K562 (cell line): ENCODE measurements around the gene SEC14L3. TPM values are rescaled to one million over a fixed set of nuclear protein-coding genes. Genes with fewer than 3 reads are reported as not detected.

Experiments used
- CREBBP ChIP-seq: IDR thresholded peaks from one replicate; pipeline ENCODE4 v1.6.1; 2012; ENCODE audit warnings: low read depth, mild to moderate bottlenecking, control low read depth, inconsistent platforms, low read length
- CREM ChIP-seq: IDR thresholded peaks from 2 replicates; pipeline ENCODE4 v1.6.1; 2014; ENCODE audit warnings: antibody characterized with exemption, low read depth
- DPF2 ChIP-seq: fragments of 450-650 bp; IDR thresholded peaks from 2 replicates; pipeline ENCODE4 v1.6.1; 2016
- EGR1 ChIP-seq: fragments of 450-650 bp; conservative IDR thresholded peaks from 2 replicates; pipeline ENCODE4 v1.6.1; 2017; ENCODE audit warnings: mild to moderate bottlenecking
- ELF2 ChIP-seq: fragments of 250-450 bp; sonication (Bioruptor Pico); IDR thresholded peaks from 2 replicates; pipeline ENCODE4 v1.5.0; 2021; ENCODE audit warnings: mild to moderate bottlenecking
- HMG20A ChIP-seq: fragments of 450-650 bp; formaldehyde crosslinking; conservative IDR thresholded peaks from 2 replicates; pipeline ENCODE4 v1.4.0; 2020; ENCODE audit warnings: mild to moderate bottlenecking, mixed read lengths
- HNRNPL ChIP-seq: fragments of 200-400 bp; formaldehyde crosslinking; IDR thresholded peaks from 2 replicates; pipeline ENCODE4 v1.6.1; 2017; ENCODE audit warnings: low read depth, mild to moderate bottlenecking, low read length
- KAT7 ChIP-seq: sonication (generic); formaldehyde crosslinking; IDR thresholded peaks from 2 replicates; pipeline ENCODE4 v1.8.0; 2022; ENCODE audit warnings: missing genetic modification reagents, mild to moderate bottlenecking, borderline replicate concordance
- NCOA6 ChIP-seq: fragments of 450-650 bp; IDR thresholded peaks from 2 replicates; pipeline ENCODE4 v1.6.1; 2017; ENCODE audit warnings: mild to moderate bottlenecking
- NKRF ChIP-seq: fragments of 450-650 bp; IDR thresholded peaks from 2 replicates; pipeline ENCODE4 v1.6.1; 2016; ENCODE audit warnings: borderline replicate concordance
- OTX1 ChIP-seq: fragments of 450-650 bp; formaldehyde crosslinking; IDR thresholded peaks from 2 replicates; pipeline ENCODE4 v1.4.0; 2022; ENCODE audit warnings: mild to moderate bottlenecking
- PHF20 ChIP-seq: fragments of 450-650 bp; IDR thresholded peaks from 2 replicates; pipeline ENCODE4 v1.6.1; 2018; ENCODE audit not compliant: partially characterized antibody
- PRPF4 ChIP-seq: fragments of 200-400 bp; formaldehyde crosslinking; IDR thresholded peaks from one replicate; pipeline ENCODE4 v1.6.1; 2017; ENCODE audit warnings: low read length, low read depth, mild to moderate bottlenecking; ENCODE audit not compliant: insufficient read depth, poor library complexity, severe bottlenecking
- PTTG1 ChIP-seq: fragments of 450-650 bp; IDR thresholded peaks from 2 replicates; pipeline ENCODE4 v1.6.1; 2016; ENCODE audit warnings: low read depth, mild to moderate bottlenecking, missing genetic modification characterization, missing compliant biosample characterization
- RBFOX2 ChIP-seq: fragments of 200-400 bp; formaldehyde crosslinking; IDR thresholded peaks from 2 replicates; pipeline ENCODE4 v1.6.1; 2017; ENCODE audit warnings: low read depth, mild to moderate bottlenecking, low read length, moderate library complexity
- ZNF184 ChIP-seq: sonication (generic); formaldehyde crosslinking; IDR thresholded peaks from 2 replicates; pipeline ENCODE4 v1.5.0; 2020; ENCODE audit warnings: missing genetic modification reagents
- ZNF3 ChIP-seq: fragments of 250-450 bp; sonication (Bioruptor Pico); IDR thresholded peaks from 2 replicates; pipeline ENCODE4 v1.5.0; 2021; ENCODE audit warnings: mild to moderate bottlenecking, moderate library complexity
- ZNF695 ChIP-seq: fragments of 450-650 bp; formaldehyde crosslinking; IDR thresholded peaks from 2 replicates; pipeline ENCODE4 v1.4.0; 2020; ENCODE audit warnings: mild to moderate bottlenecking, moderate library complexity
- polyA plus RNA-seq, 8 experiments: library from polyadenylated mRNA; depleted of rRNA in 4 of 8; stranded (reverse) in 5 of 8; unstranded in 3 of 8; fragments of >200 nt; fragmentation: Nextera tagmentation in 2 of 8; fragmentation: Illumina TruSeq in 1 of 8; extraction: Ambion mirVana in 2 of 8; extraction: Trizol in 1 of 8; gene quantifications; 2 replicates each; pipeline versions ENCODE4 v1.2.1 to v1.2.3, GENCODE V29; 2011 to 2014; ENCODE audit warnings: inconsistent platforms in 1 of 8, missing spikeins in 1 of 8
- total RNA-seq, 7 experiments: library from RNA; depleted of rRNA in 6 of 7; stranded (reverse); fragments of >200 nt in 6 of 7; fragmentation: Illumina TruSeq in 2 of 7; extraction: Trizol in 2 of 7; gene quantifications; 2 replicates each; pipeline versions ENCODE4 v1.2.1 to v1.2.3, GENCODE V29; 2011 to 2021; ENCODE audit warnings: low replicate concordance in 1 of 7
- TF ChIP-seq, protein P1 (sequence below): fragments of 450-650 bp; IDR thresholded peaks from 2 replicates; pipeline ENCODE4 v1.6.1; 2018; ENCODE audit not compliant: partially characterized antibody
- TF ChIP-seq, protein P2 (sequence below): sonication (generic); formaldehyde crosslinking; IDR thresholded peaks from 2 replicates; pipeline ENCODE4 v1.8.0; 2022; ENCODE audit warnings: mild to moderate bottlenecking, missing genetic modification reagents
- TF ChIP-seq, protein P3 (sequence below): fragments of 250-450 bp; sonication (Bioruptor Pico); IDR thresholded peaks from 2 replicates; pipeline ENCODE4 v1.4.0; 2020; ENCODE audit warnings: borderline replicate concordance

SEC14L3 gene
- total and polyA plus RNA-seq, 9 of the 15 experiments (the other 6 are each of a cell fraction or from before 2014, with no cell fraction given): not detected

GRCh38 chr22:30425616-30426387 lies 46.0 kb downstream of the SEC14L3 start, which contains the start of gene MTFP1 (continued):
- TF ChIP-seq, protein P1, sequence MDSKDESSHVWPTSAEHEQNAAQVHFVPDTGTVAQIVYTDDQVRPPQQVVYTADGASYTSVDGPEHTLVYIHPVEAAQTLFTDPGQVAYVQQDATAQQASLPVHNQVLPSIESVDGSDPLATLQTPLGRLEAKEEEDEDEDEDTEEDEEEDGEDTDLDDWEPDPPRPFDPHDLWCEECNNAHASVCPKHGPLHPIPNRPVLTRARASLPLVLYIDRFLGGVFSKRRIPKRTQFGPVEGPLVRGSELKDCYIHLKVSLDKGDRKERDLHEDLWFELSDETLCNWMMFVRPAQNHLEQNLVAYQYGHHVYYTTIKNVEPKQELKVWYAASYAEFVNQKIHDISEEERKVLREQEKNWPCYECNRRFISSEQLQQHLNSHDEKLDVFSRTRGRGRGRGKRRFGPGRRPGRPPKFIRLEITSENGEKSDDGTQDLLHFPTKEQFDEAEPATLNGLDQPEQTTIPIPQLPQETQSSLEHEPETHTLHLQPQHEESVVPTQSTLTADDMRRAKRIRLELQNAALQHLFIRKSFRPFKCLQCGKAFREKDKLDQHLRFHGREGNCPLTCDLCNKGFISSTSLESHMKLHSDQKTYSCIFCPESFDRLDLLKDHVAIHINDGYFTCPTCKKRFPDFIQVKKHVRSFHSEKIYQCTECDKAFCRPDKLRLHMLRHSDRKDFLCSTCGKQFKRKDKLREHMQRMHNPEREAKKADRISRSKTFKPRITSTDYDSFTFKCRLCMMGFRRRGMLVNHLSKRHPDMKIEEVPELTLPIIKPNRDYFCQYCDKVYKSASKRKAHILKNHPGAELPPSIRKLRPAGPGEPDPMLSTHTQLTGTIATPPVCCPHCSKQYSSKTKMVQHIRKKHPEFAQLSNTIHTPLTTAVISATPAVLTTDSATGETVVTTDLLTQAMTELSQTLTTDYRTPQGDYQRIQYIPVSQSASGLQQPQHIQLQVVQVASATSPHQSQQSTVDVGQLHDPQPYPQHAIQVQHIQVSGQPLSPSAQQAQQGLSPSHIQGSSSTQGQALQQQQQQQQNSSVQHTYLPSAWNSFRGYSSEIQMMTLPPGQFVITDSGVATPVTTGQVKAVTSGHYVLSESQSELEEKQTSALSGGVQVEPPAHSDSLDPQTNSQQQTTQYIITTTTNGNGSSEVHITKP: peak; percentile 6
- TF ChIP-seq OTX1 (CRISPR knock-in tag) (no peak), CREBBP (no peak), PRPF4 (no peak), KAT7 (0 out of 2 replicates have a peak, but pooled peaks have one; percentile 18), NCOA6 (no peak), NKRF (no peak; the same call in 1 of the 2 replicates), ELF2 (CRISPR knock-in tag) (no peak), HMG20A (CRISPR knock-in tag) (no peak), ZNF3 (no peak), CREM (0 out of 2 replicates have a peak, but pooled peaks have one; percentile 31), EGR1 (no peak), ZNF695 (CRISPR knock-in tag) (no peak), DPF2 (no peak), PHF20 (no peak), PTTG1 (tag) (no peak), RBFOX2 (peak; percentile 82), HNRNPL (no peak), ZNF184 (CRISPR knock-in tag) (no peak)
- TF ChIP-seq, protein P2, sequence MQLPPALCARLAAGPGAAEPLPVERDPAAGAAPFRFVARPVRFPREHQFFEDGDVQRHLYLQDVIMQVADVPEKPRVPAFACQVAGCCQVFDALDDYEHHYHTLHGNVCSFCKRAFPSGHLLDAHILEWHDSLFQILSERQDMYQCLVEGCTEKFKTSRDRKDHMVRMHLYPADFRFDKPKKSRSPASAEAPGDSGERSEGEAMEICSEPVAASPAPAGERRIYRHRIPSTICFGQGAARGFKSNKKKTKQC: no peak
- TF ChIP-seq, protein P3, sequence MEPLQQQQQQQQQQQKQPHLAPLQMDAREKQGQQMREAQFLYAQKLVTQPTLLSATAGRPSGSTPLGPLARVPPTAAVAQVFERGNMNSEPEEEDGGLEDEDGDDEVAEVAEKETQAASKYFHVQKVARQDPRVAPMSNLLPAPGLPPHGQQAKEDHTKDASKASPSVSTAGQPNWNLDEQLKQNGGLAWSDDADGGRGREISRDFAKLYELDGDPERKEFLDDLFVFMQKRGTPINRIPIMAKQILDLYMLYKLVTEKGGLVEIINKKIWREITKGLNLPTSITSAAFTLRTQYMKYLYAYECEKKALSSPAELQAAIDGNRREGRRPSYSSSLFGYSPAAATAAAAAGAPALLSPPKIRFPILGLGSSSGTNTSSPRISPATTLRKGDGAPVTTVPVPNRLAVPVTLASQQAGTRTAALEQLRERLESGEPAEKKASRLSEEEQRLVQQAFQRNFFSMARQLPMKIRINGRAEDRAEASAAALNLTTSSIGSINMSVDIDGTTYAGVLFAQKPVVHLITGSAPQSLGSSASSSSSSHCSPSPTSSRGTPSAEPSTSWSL (CRISPR knock-in tag): no peak
